A673 (cell line): ENCODE data around the gene EIF2AK2. TPM values are rescaled to one million over a fixed set of nuclear protein-coding genes. Genes with fewer than 3 reads are reported as not detected.
"Not testable (repeated sequence)": the region's sequence is repeated elsewhere in the genome, so short reads cannot be mapped to it uniquely, and the experiment has no call there.

Experiments used
- Bru-seq: library from RNA; stranded (reverse); fragments of 400-500 nt; gene quantifications from one replicate; lab custom pipeline; 2021; lab: Mats Ljungman, UMichigan
- BruChase-seq, 2 experiments: library from RNA; stranded (reverse); fragments of 400-500 nt; gene quantifications; one replicate each; lab custom pipeline; 2021; lab: Mats Ljungman, UMichigan
- BruUV-seq: library from RNA; stranded (reverse); fragments of 400-500 nt; replicated peaks from 2 replicates; lab custom pipeline; 2021; lab: Mats Ljungman, UMichigan
- CTCF ChIA-PET: fragments of 300-600 bp; sonication (Branson Sonifier 250); formaldehyde crosslinking; loops from one replicate; lab custom pipeline; 2022; ENCODE audit warnings: antibody characterized with exemption; lab: Charles Lee
- POLR2A ChIA-PET: fragments of 300-600 bp; sonication (Branson Sonifier 250); formaldehyde crosslinking; loops from one replicate; lab custom pipeline; 2022; ENCODE audit warnings: antibody characterized with exemption; ENCODE audit not compliant: low non-redundant PET; lab: Charles Lee
- DNase-seq: peaks from one replicate; pipeline ENCODE4 v3.0.0-alpha.2; 2015; ENCODE audit warnings: low spot score
- H3K27ac ChIP-seq: fragments of 200-600 bp; sonication (generic); 2 replicates; pipeline ENCODE4 v1.5.1; 2016; ENCODE audit warnings: mixed run types, low read depth, mild to moderate bottlenecking, mixed read lengths, antibody characterized with exemption, low read length; ENCODE audit not compliant: poor library complexity, severe bottlenecking
- H3K27me3 ChIP-seq: fragments of 200-600 bp; sonication (generic); replicated peaks from 2 replicates; pipeline ENCODE4 v1.6.1; 2017; ENCODE audit warnings: mixed run types, low read depth, mild to moderate bottlenecking, mixed read lengths, antibody characterized with exemption, low read length; ENCODE audit not compliant: insufficient read depth, poor library complexity
- H3K36me3 ChIP-seq: fragments of 200-600 bp; sonication (generic); 2 replicates; pipeline ENCODE4 v1.6.1; 2016; ENCODE audit warnings: mixed run types, mild to moderate bottlenecking, mixed read lengths, antibody characterized with exemption, low read length; ENCODE audit not compliant: insufficient read depth, poor library complexity, severe bottlenecking
- H3K4me1 ChIP-seq: fragments of 200-600 bp; sonication (generic); 2 replicates; pipeline ENCODE4 v1.6.1; 2017; ENCODE audit warnings: mixed run types, mild to moderate bottlenecking, mixed read lengths, antibody characterized with exemption, low read length; ENCODE audit not compliant: insufficient read depth, poor library complexity, severe bottlenecking
- H3K4me3 ChIP-seq: fragments of 200-600 bp; sonication (generic); 2 replicates; pipeline ENCODE4 v1.5.1; 2016; ENCODE audit warnings: low read depth, mixed run types, mild to moderate bottlenecking, mixed read lengths, low read length; ENCODE audit not compliant: poor library complexity, severe bottlenecking
- H3K9me3 ChIP-seq: fragments of 200-600 bp; sonication (generic); 2 replicates; pipeline ENCODE4 v1.6.1; 2016; ENCODE audit warnings: mixed run types, low read depth, mild to moderate bottlenecking, mixed read lengths, antibody characterized with exemption, low read length; ENCODE audit not compliant: poor library complexity, severe bottlenecking
- CTCF ChIP-seq: fragments of 300-800, 200-600 bp; sonication (generic); conservative IDR thresholded peaks from 2 replicates; pipeline ENCODE4 v1.5.1; 2017; ENCODE audit warnings: low read depth, mild to moderate bottlenecking, antibody characterized with exemption, low read length, moderate library complexity, mixed read lengths
- EZH2 ChIP-seq: fragments of 200-600 bp; sonication (generic); IDR thresholded peaks from 2 replicates; pipeline ENCODE4 v1.6.1; 2017; ENCODE audit warnings: borderline replicate concordance, low read depth, mild to moderate bottlenecking, mixed read lengths, antibody characterized with exemption, low read length; ENCODE audit not compliant: poor library complexity, severe bottlenecking
- intact Hi-C: fragments of 100-400 bp; cut with micrococcal nuclease; formaldehyde crosslinking; loops from one replicate; pipeline ENCODE4 v1.10.0; 2022; ENCODE audit not compliant: unreplicated experiment
- long read RNA-seq: library from polyadenylated mRNA; stranded (forward); transcript quantifications from one replicate; pipeline ENCODE4 v2.0.0, GENCODE V29; 2022
- total RNA-seq: library from RNA; stranded (reverse); gene quantifications from 2 replicates; pipeline ENCODE4 v1.2.3, GENCODE V29; 2021

EIF2AK2 gene
- 64.4 and 68.4 TPM in 2 replicates for total RNA-seq
- percentile 86 among the genes with signal in this experiment for Bru-seq, nascent RNA
- BruChase-seq, experiment 1, labeled RNA remaining after a 2-hour chase, result percentile 91 among the genes with signal in this experiment
- BruChase-seq, experiment 2, labeled RNA remaining after a 6-hour chase, result percentile 97 among the genes with signal in this experiment
- long read RNA-seq, full-length matches to known transcripts, result 45 of 105 reads
- long read RNA-seq, partial matches to known transcripts, result 19 of 105 reads
- long read RNA-seq, other reads (novel, unspliced or antisense), result 41 of 105 reads

GRCh38 chr2:37156857-37157714 is at the start of gene EIF2AK2:
TSS of gene EIF2AK2 (minus strand) at chr2:37156980. CDS start at chr2:37147806, 9,174 bp downstream.
- ChIA-PET CTCF (no interaction called here), POLR2A (no interaction called here)
- TF ChIP-seq EZH2 (no peak), CTCF (no peak)
- no TSS peak for BruUV-seq
- H3K4me3 ChIP-seq, result peak within 1 kb of the TSS; percentile 90
- H3K27me3 ChIP-seq, result no peaks in the 10 kb centered on the region
- H3K4me1 ChIP-seq, result peaks cover 7% of the 10 kb centered on the region
- peaks cover 8% of the 10 kb centered on the region for H3K36me3 ChIP-seq
- DNase-seq, result peak; percentile 91
- intact Hi-C loops, result no loop called here
- H3K9me3 ChIP-seq, result no peaks in the 10 kb centered on the region
- H3K27ac ChIP-seq, result peak within 1 kb of the TSS; percentile 90

GRCh38 chr2:37205689-37206341 is 49.0 kb upstream of the EIF2AK2 start:
- no peak overlapping the region for H3K4me3 ChIP-seq
- no peaks in the 10 kb centered on the region for H3K4me1 ChIP-seq
- H3K36me3 ChIP-seq, result peaks cover 98% of the 10 kb centered on the region
- no peaks in the 10 kb centered on the region for H3K27me3 ChIP-seq
- ChIA-PET POLR2A (no interaction called here), CTCF (no interaction called here)
- no TSS peak for BruUV-seq
- no peak overlapping the region for H3K27ac ChIP-seq
- peaks cover 57% of the 10 kb centered on the region for H3K9me3 ChIP-seq
- no peak for DNase-seq
- no peak for TF ChIP-seq EZH2
- TF ChIP-seq CTCF, result no peak
- intact Hi-C loops, result no loop called here

DNA sequence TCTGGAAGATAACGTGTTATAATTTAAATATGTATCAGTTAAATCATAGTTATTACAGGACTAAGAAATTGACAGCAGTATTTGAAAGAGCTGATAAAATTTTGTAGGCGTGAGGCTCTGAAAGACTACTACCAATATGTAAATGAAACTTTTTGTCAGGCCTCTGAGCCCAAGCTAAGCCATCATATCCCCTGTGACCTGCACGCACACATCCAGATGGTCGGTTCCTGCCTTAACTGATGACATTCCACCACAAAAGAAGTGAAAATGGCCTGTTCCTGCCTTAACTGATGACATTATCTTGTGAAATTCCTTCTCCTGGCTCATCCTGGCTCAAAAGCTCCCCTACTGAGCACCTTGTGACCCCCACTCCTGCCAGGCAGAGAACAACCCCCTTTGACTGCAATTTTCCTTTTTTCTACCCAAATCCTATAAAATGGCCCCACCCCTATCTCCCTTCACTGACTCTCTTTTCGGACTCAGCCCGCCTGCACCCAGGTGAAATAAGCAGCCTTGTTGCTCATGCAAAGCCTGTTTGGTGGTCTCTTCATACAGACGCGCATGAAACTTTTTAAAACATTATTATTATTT is 48.4 kb upstream of the EIF2AK2 start:
- H3K4me3 ChIP-seq, CTCF ChIA-PET, H3K27ac ChIP-seq, BruUV-seq, POLR2A ChIA-PET, DNase-seq, H3K27me3 ChIP-seq, H3K4me1 ChIP-seq, intact Hi-C loops: not testable (repeated sequence)
- Histone ChIP-seq H3K36me3 (peaks cover 91% of the 10 kb centered on the region), H3K9me3 (peaks cover 57% of the 10 kb centered on the region)
